ENCODE results near the gene KIAA0825. TPM values are rescaled to one million over a fixed set of nuclear protein-coding genes. Genes with fewer than 3 reads are reported as not detected.
A peak's percentile ranks its signal among the peaks of the same experiment; 100 is the strongest.
"Not testable (repeated sequence)": the region's sequence is repeated elsewhere in the genome, so short reads cannot be mapped to it uniquely, and the experiment has no call there.

The KIAA0825 gene
- total RNA-seq, 1 experiment from 2014 or later: 0.08 TPM

GRCh38 chr5:94613583-94613982 lies 4.8 kb downstream of the KIAA0825 start:
- peak; percentile 81 for DNase-seq (ENCODE audit: low read depth, low spot score)
- in situ Hi-C loops (cut with HindIII; ENCODE audit: low pct_unique_long_range_greater_than_20kb, low sequenced_read_pairs): no loop called here

- no peak for DNase-seq (ENCODE audit: low read depth, low spot score)
- in situ Hi-C loops (cut with HindIII; ENCODE audit: low pct_unique_long_range_greater_than_20kb, low sequenced_read_pairs): no loop called here
Observed at GRCh38 chr5:94595281-94595840, 23.0 kb downstream of the KIAA0825 start.

GRCh38 chr5:94577466-94578245 lies 40.7 kb downstream of the KIAA0825 start:
- in situ Hi-C loops (cut with HindIII; ENCODE audit: low pct_unique_long_range_greater_than_20kb, low sequenced_read_pairs): no loop called here
- no peak for DNase-seq (ENCODE audit: low read depth, low spot score)

GRCh38 chr5:94575196-94575595 lies 43.2 kb downstream of the KIAA0825 start:
- no peak for DNase-seq (ENCODE audit: low read depth, low spot score)
- in situ Hi-C loops (cut with HindIII; ENCODE audit: low pct_unique_long_range_greater_than_20kb, low sequenced_read_pairs): no loop called here

GRCh38 chr5:94573349-94573748 lies 45.1 kb downstream of the KIAA0825 start:
- DNase-seq (ENCODE audit: low read depth, low spot score); in situ Hi-C loops (cut with HindIII; ENCODE audit: low pct_unique_long_range_greater_than_20kb, low sequenced_read_pairs): not testable (repeated sequence)

GRCh38 chr5:94571415-94571814 lies 47.0 kb downstream of the KIAA0825 start:
- no peak for DNase-seq (ENCODE audit: low read depth, low spot score)
- in situ Hi-C loops (cut with HindIII; ENCODE audit: low pct_unique_long_range_greater_than_20kb, low sequenced_read_pairs): no loop called here

- in situ Hi-C loops (cut with HindIII; ENCODE audit: low pct_unique_long_range_greater_than_20kb, low sequenced_read_pairs): no loop called here
- DNase-seq (ENCODE audit: low read depth, low spot score): no peak
Observed at GRCh38 chr5:94564812-94565211, 53.6 kb downstream of the KIAA0825 start.

- DNase-seq (ENCODE audit: low read depth, low spot score): no peak
Observed at GRCh38 chr5:94562327-94562971, 56.0 kb downstream of the KIAA0825 start.

GRCh38 chr5:94558028-94558427 lies 60.4 kb downstream of the KIAA0825 start:
- no peak for DNase-seq (ENCODE audit: low read depth, low spot score)
- in situ Hi-C loops (cut with HindIII; ENCODE audit: low pct_unique_long_range_greater_than_20kb, low sequenced_read_pairs): no loop called here

More at GRCh38 chr5:94562327-94562971, 56.0 kb downstream of the KIAA0825 start:
- in situ Hi-C loops (cut with HindIII; ENCODE audit: low pct_unique_long_range_greater_than_20kb, low sequenced_read_pairs): no loop called here

GRCh38 chr5:94551858-94552257 lies 66.5 kb downstream of the KIAA0825 start:
- DNase-seq (ENCODE audit: low read depth, low spot score): no peak
- in situ Hi-C loops (cut with HindIII; ENCODE audit: low pct_unique_long_range_greater_than_20kb, low sequenced_read_pairs): no loop called here

- in situ Hi-C loops (cut with HindIII; ENCODE audit: low pct_unique_long_range_greater_than_20kb, low sequenced_read_pairs): no loop called here
- DNase-seq (ENCODE audit: low read depth, low spot score): no peak
Observed at GRCh38 chr5:94545870-94546625, 72.4 kb downstream of the KIAA0825 start.

- no peak for DNase-seq (ENCODE audit: low read depth, low spot score)
- in situ Hi-C loops (cut with HindIII; ENCODE audit: low pct_unique_long_range_greater_than_20kb, low sequenced_read_pairs): no loop called here
Observed at GRCh38 chr5:94544875-94545547, 73.4 kb downstream of the KIAA0825 start.

- in situ Hi-C loops (cut with HindIII; ENCODE audit: low pct_unique_long_range_greater_than_20kb, low sequenced_read_pairs): no loop called here
- DNase-seq (ENCODE audit: low read depth, low spot score): no peak
Observed at GRCh38 chr5:94544031-94544650, 74.3 kb downstream of the KIAA0825 start.

- in situ Hi-C loops (cut with HindIII; ENCODE audit: low pct_unique_long_range_greater_than_20kb, low sequenced_read_pairs): no loop called here
- no peak for DNase-seq (ENCODE audit: low read depth, low spot score)
Observed at GRCh38 chr5:94540856-94541494, 77.4 kb downstream of the KIAA0825 start.

- in situ Hi-C loops (cut with HindIII; ENCODE audit: low pct_unique_long_range_greater_than_20kb, low sequenced_read_pairs): no loop called here
Observed at GRCh38 chr5:94538260-94538659, 80.1 kb downstream of the KIAA0825 start.

GRCh38 chr5:94526706-94527105 lies 91.7 kb downstream of the KIAA0825 start:
- in situ Hi-C loops (cut with HindIII; ENCODE audit: low pct_unique_long_range_greater_than_20kb, low sequenced_read_pairs): no loop called here
- no peak for DNase-seq (ENCODE audit: low read depth, low spot score)

More at GRCh38 chr5:94538260-94538659, 80.1 kb downstream of the KIAA0825 start:
- DNase-seq (ENCODE audit: low read depth, low spot score): no peak
